GM23338 (cell line): ENCODE results near the gene TM4SF5.

ENCODE experiments used
- CREB1 ChIP-seq: fragments of 250-450 bp; sonication (Bioruptor Pico); IDR thresholded peaks from 2 replicates; pipeline ENCODE4 v1.5.0; 2020; ENCODE audit warnings: low read depth, mild to moderate bottlenecking, moderate library complexity
- CTCF ChIP-seq, 2 experiments: fragments of 200-600 bp in 1 of 2; sonication (generic) in 1 of 2; conservative IDR thresholded peaks; 2 replicates each; pipeline versions ENCODE4 v1.5.1 to v1.6.1; 2016 to 2017; ENCODE audit warnings: antibody characterized with exemption in 2 of 2, low read depth in 2 of 2, mild to moderate bottlenecking in 2 of 2, moderate library complexity in 1 of 2
- ETS1 ChIP-seq: IDR thresholded peaks from 2 replicates; pipeline ENCODE4 v1.6.1; 2016; ENCODE audit warnings: antibody characterized with exemption
- EZH2 ChIP-seq: fragments of 200-600 bp; sonication (generic); IDR thresholded peaks from one replicate; pipeline ENCODE4 v1.8.0; 2017; ENCODE audit warnings: antibody characterized with exemption, mild to moderate bottlenecking, low read depth; ENCODE audit not compliant: unreplicated experiment
- EZH2phosphoT487 ChIP-seq: fragments of 200-600 bp; sonication (generic); IDR thresholded peaks from one replicate; pipeline ENCODE4 v1.8.1; 2018; ENCODE audit warnings: antibody characterized with exemption; ENCODE audit not compliant: unreplicated experiment
- JUNB ChIP-seq: IDR thresholded peaks from one replicate; pipeline ENCODE4 v1.6.1; 2016; ENCODE audit warnings: antibody characterized with exemption; ENCODE audit not compliant: unreplicated experiment
- POLR2AphosphoS5 ChIP-seq: IDR thresholded peaks from 2 replicates; pipeline ENCODE4 v1.6.1; 2016; ENCODE audit warnings: antibody characterized with exemption, low read depth
- REST ChIP-seq: IDR thresholded peaks from one replicate; pipeline ENCODE4 v1.6.1; 2018; ENCODE audit warnings: antibody characterized with exemption; ENCODE audit not compliant: unreplicated experiment
- STAT1 ChIP-seq: IDR thresholded peaks from one replicate; pipeline ENCODE4 v1.6.1; 2016; ENCODE audit warnings: antibody characterized with exemption; ENCODE audit not compliant: unreplicated experiment
- ZNF462 ChIP-seq: fragments of 250-450 bp; sonication (Bioruptor Pico); IDR thresholded peaks from 2 replicates; pipeline ENCODE4 v1.5.0; 2020; ENCODE audit warnings: mild to moderate bottlenecking, moderate library complexity

- no peak for TF ChIP-seq CTCF (conservative IDR thresholded peaks at IDR 0.05; ENCODE audit: low read depth in 2 of 2)
- no peak for TF ChIP-seq POLR2AphosphoS5
- no peak for TF ChIP-seq EZH2phosphoT487
- TF ChIP-seq CREB1 (CRISPR knock-in tag) = no peak
- no peak for TF ChIP-seq EZH2
- TF ChIP-seq REST = no peak
- no peak for TF ChIP-seq JUNB
- TF ChIP-seq STAT1 = no peak
- TF ChIP-seq ETS1 = no peak
- no peak for TF ChIP-seq ZNF462 (CRISPR knock-in tag)
Measured at GRCh38 chr17:4735876-4736651, 35.6 kb upstream of the TM4SF5 start.
